ENCODE results near the gene KRT74. TPM values are rescaled to one million over a fixed set of nuclear protein-coding genes. Genes with fewer than 3 reads are reported as not detected.

KRT74 gene
- total and polyA plus RNA-seq, 2 experiments from 2014 or later, result not detected

DNA sequence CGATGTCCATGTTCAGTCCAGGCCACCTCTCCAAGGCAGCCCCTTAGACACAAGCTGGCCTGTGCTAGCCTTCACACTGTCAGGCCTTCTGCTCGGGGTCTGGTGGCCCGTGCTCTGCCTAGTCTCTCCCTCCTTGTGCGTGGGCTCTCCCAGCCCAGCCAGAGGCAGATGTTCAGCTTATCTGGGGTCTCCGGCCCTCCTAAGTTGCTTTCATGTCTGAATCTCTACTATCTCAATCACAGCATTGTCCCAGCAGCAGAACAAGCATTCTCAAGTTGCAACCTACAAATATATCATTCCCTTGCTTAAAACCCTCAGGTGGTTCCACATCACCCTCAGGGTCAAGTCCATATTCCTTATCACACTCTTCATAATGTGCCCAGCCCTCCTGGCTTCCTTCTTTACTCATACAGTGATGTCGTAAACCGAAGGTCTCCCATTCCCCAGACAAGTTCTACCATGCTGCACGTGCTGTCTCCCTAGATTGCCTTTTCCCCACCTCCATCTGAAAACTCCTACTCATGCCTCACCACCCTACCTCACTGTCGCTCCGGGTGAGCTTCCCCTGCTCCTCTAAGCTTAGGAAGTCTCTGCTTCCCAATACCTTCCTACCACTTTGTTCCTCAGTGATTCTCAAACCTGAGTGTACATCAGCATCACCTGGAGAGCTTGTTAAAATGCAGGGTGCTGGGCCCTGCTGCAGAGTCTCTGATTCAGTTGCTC, 43.2 kb upstream of the KRT74 start:
- Histone ChIP-seq H3F3A (ENCODE audit: insufficient read depth) (no peaks in the 10 kb centered on the region), H3K4me3 (no peak overlapping the region), H3K9me2 (ENCODE audit: insufficient read depth) (no peaks in the 10 kb centered on the region), H3K4me1 (ENCODE audit: insufficient read depth) (peaks cover 8% of the 10 kb centered on the region; the same call in 1 of the 2 replicates), H4K20me1 (ENCODE audit: insufficient read depth) (no peaks in the 10 kb centered on the region), H3K79me2 (ENCODE audit: insufficient read depth) (no peaks in the 10 kb centered on the region), H3K9ac (no peak overlapping the region), H3K9me3 (ENCODE audit: low read depth) (no peaks in the 10 kb centered on the region), H3K4me2 (ENCODE audit: unreplicated experiment) (no peak overlapping the region), H3K36me3 (ENCODE audit: low read depth) (no peaks in the 10 kb centered on the region), H3K27me3 (replicated peaks; ENCODE audit: insufficient read depth) (peaks cover 14% of the 10 kb centered on the region), H3K27ac (no peak overlapping the region), H2AFZ (no peak overlapping the region)
- DNase-seq, result no peak
- TF ChIP-seq EZH2 (IDR thresholded peaks at IDR 0.05; ENCODE audit: insufficient read depth, poor library complexity, severe bottlenecking) (no peak), EZH2phosphoT487 (IDR thresholded peaks at IDR 0.05; ENCODE audit: insufficient read depth, low read depth) (no peak)
- 69 to 72% methylated on average over 10 of the region's 10 CpGs for WGBS, 2 experiments (ENCODE audit: low coverage in 1 of 2, low lambda C conversion rate in 2 of 2, missing lambda C conversion rate in 2 of 2)
- in situ Hi-C loops (cut with MboI), result no loop called here

GRCh38 chr12:52615912-52616311, 42.3 kb upstream of the KRT74 start:
- H3K36me3 ChIP-seq (ENCODE audit: low read depth), result no peaks in the 10 kb centered on the region
- peaks cover 14% of the 10 kb centered on the region for H3K27me3 ChIP-seq (replicated peaks; ENCODE audit: insufficient read depth)
- TF ChIP-seq EZH2phosphoT487 (IDR thresholded peaks at IDR 0.05; ENCODE audit: insufficient read depth, low read depth) (no peak), EZH2 (IDR thresholded peaks at IDR 0.05; ENCODE audit: insufficient read depth, poor library complexity, severe bottlenecking) (no peak)
- H3K79me2 ChIP-seq (ENCODE audit: insufficient read depth), result no peaks in the 10 kb centered on the region
- no peaks in the 10 kb centered on the region for H4K20me1 ChIP-seq (ENCODE audit: insufficient read depth)
- H3K9me2 ChIP-seq (ENCODE audit: insufficient read depth), result no peaks in the 10 kb centered on the region
- no peak overlapping the region for H2AFZ ChIP-seq
- H3K4me1 ChIP-seq (ENCODE audit: insufficient read depth), result peaks cover 8% of the 10 kb centered on the region; the same call in 1 of the 2 replicates
- no peak overlapping the region for H3K4me3 ChIP-seq
- in situ Hi-C loops (cut with MboI), result no loop called here
- H3F3A ChIP-seq (ENCODE audit: insufficient read depth), result no peaks in the 10 kb centered on the region
- H3K9ac ChIP-seq, result no peak overlapping the region
- DNase-seq, result no peak
- 84 to 86% methylated on average over 9 of the region's 9 CpGs for WGBS, 2 experiments (ENCODE audit: low coverage in 1 of 2, low lambda C conversion rate in 2 of 2, missing lambda C conversion rate in 2 of 2)
- H3K4me2 ChIP-seq (ENCODE audit: unreplicated experiment), result no peak overlapping the region
- no peaks in the 10 kb centered on the region for H3K9me3 ChIP-seq (ENCODE audit: low read depth)
- H3K27ac ChIP-seq, result no peak overlapping the region

- Histone ChIP-seq H3K36me3 (ENCODE audit: low read depth) (no peaks in the 10 kb centered on the region), H2AFZ (no peak overlapping the region), H3K9me3 (ENCODE audit: low read depth) (no peaks in the 10 kb centered on the region), H3K27me3 (replicated peaks; ENCODE audit: insufficient read depth) (peaks cover 14% of the 10 kb centered on the region), H3K4me1 (ENCODE audit: insufficient read depth) (peaks cover 8% of the 10 kb centered on the region; the same call in 1 of the 2 replicates), H3K4me2 (ENCODE audit: unreplicated experiment) (no peak overlapping the region), H3F3A (ENCODE audit: insufficient read depth) (no peaks in the 10 kb centered on the region), H3K79me2 (ENCODE audit: insufficient read depth) (no peaks in the 10 kb centered on the region), H3K4me3 (no peak overlapping the region), H3K9me2 (ENCODE audit: insufficient read depth) (no peaks in the 10 kb centered on the region), H4K20me1 (ENCODE audit: insufficient read depth) (no peaks in the 10 kb centered on the region), H3K27ac (no peak overlapping the region), H3K9ac (no peak overlapping the region)
- 54 to 66% methylated on average over 6 of the region's 6 CpGs for WGBS, 2 experiments (ENCODE audit: low coverage in 1 of 2, low lambda C conversion rate in 2 of 2, missing lambda C conversion rate in 2 of 2)
- TF ChIP-seq EZH2 (IDR thresholded peaks at IDR 0.05; ENCODE audit: insufficient read depth, poor library complexity, severe bottlenecking) (no peak), EZH2phosphoT487 (IDR thresholded peaks at IDR 0.05; ENCODE audit: insufficient read depth, low read depth) (no peak)
- peak; percentile 76 for DNase-seq
- in situ Hi-C loops (cut with MboI), result no loop called here
Observed at GRCh38 chr12:52615208-52615868, 41.7 kb upstream of the KRT74 start.

DNA sequence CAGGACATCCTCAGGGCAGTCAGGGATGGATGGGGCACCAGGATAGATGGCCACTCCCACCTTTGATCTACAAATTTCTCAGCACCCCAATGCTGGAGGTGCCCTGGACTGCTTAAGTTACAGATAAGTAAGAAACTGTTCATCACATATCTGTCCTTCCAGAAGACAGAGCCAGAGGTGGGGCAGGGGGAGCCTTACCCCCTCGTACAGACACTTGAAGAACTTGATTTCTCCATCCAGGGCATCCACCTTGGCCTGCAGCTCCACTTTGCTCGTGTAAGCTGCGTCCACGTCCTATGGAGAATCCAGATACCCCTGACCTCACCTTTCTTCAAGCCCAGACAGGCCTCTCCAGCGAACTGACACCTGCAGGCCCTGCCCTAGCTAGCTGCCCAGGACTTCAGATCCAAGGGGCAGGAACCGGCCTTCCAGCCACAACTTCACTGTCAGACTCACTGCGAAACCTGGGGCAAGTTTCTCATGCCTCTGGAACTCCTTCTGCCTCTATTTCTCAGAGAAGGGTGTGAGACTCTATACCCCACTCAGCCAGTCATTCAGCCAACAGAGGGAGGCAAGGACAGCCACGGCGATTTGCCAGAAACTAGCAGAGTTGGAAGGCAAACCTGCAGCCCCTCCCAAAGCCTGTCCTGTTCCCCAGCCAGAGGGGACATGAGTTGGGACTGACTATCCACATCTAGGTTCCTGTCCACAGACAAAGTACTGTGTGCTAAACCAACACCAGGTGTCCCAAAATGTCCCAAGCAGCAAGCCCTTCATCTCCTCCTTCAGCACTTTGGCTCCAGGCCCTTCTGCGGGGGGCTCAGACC, 41.0 kb upstream of the KRT74 start:
- H3K36me3 ChIP-seq (ENCODE audit: low read depth), result no peaks in the 10 kb centered on the region
- WGBS, 2 experiments (ENCODE audit: low coverage in 1 of 2, low lambda C conversion rate in 2 of 2, missing lambda C conversion rate in 2 of 2), result 84 to 85% methylated on average over 10 of the region's 10 CpGs

More for the DNA sequence above, 41.0 kb upstream of the KRT74 start:
- Histone ChIP-seq H3K9me3 (ENCODE audit: low read depth) (no peaks in the 10 kb centered on the region), H3K9ac (no peak overlapping the region), H3F3A (ENCODE audit: insufficient read depth) (no peaks in the 10 kb centered on the region), H3K27me3 (replicated peaks; ENCODE audit: insufficient read depth) (peaks cover 20% of the 10 kb centered on the region), H4K20me1 (ENCODE audit: insufficient read depth) (no peaks in the 10 kb centered on the region), H2AFZ (no peak overlapping the region), H3K79me2 (ENCODE audit: insufficient read depth) (no peaks in the 10 kb centered on the region), H3K9me2 (ENCODE audit: insufficient read depth) (no peaks in the 10 kb centered on the region), H3K4me3 (no peak overlapping the region), H3K4me2 (ENCODE audit: unreplicated experiment) (no peak overlapping the region), H3K27ac (no peak overlapping the region), H3K4me1 (ENCODE audit: insufficient read depth) (peaks cover 8% of the 10 kb centered on the region; the same call in 1 of the 2 replicates)
- no peak for TF ChIP-seq EZH2phosphoT487 (IDR thresholded peaks at IDR 0.05; ENCODE audit: insufficient read depth, low read depth)
- TF ChIP-seq EZH2 (IDR thresholded peaks at IDR 0.05; ENCODE audit: insufficient read depth, poor library complexity, severe bottlenecking), result no peak
- in situ Hi-C loops (cut with MboI), result no loop called here
- DNase-seq, result no peak
